HG02759 (cell line): ENCODE measurements around the gene SCUBE3.

Experiments
- ATAC-seq: cut with Tn5 transposase; IDR thresholded peaks from one replicate; pipeline ENCODE4 v1.9.1; 2021; ENCODE audit warnings: mild to moderate bottlenecking, moderate library complexity; ENCODE audit not compliant: unreplicated experiment

SCUBE3 gene

GRCh38 chr6:35264550-35265274 lies 51.0 kb downstream of the SCUBE3 start:
- ATAC-seq = no peak

- no peak for ATAC-seq
These were observed 51.8 kb downstream of the SCUBE3 start for GRCh38 chr6:35265523-35265922.

- ATAC-seq = no peak
These were observed 53.7 kb downstream of the SCUBE3 start for GRCh38 chr6:35267446-35267845.

- ATAC-seq = no peak
These were observed 54.1 kb downstream of the SCUBE3 start for GRCh38 chr6:35267897-35268296.

GRCh38 chr6:35272005-35272404 lies 58.2 kb downstream of the SCUBE3 start:
- ATAC-seq = no peak

- no peak for ATAC-seq
These were observed 60.2 kb downstream of the SCUBE3 start for GRCh38 chr6:35273822-35274559.

GRCh38 chr6:35275744-35276260 lies 62.0 kb downstream of the SCUBE3 start:
- ATAC-seq = no peak

- ATAC-seq = no peak
These were observed 65.0 kb downstream of the SCUBE3 start for GRCh38 chr6:35278708-35279107.

- no peak for ATAC-seq
These were observed 67.1 kb downstream of the SCUBE3 start for GRCh38 chr6:35280903-35281302.

- ATAC-seq = no peak
These were observed 68.7 kb downstream of the SCUBE3 start for GRCh38 chr6:35282472-35282871.

GRCh38 chr6:35283361-35283760 lies 69.6 kb downstream of the SCUBE3 start:
- no peak for ATAC-seq

GRCh38 chr6:35287671-35288396 lies 74.1 kb downstream of the SCUBE3 start:
- no peak for ATAC-seq

- no peak for ATAC-seq
These were observed 75.1 kb downstream of the SCUBE3 start for GRCh38 chr6:35288834-35289233.

GRCh38 chr6:35291491-35291890 lies 77.7 kb downstream of the SCUBE3 start:
- no peak for ATAC-seq

GRCh38 chr6:35292494-35292893 lies 78.7 kb downstream of the SCUBE3 start:
- ATAC-seq = no peak

GRCh38 chr6:35293681-35294080 lies 79.9 kb downstream of the SCUBE3 start:
- ATAC-seq = no peak

GRCh38 chr6:35294308-35294945 lies 80.7 kb downstream of the SCUBE3 start:
- ATAC-seq = no peak

GRCh38 chr6:35295036-35295435 lies 81.3 kb downstream of the SCUBE3 start:
- ATAC-seq = no peak

GRCh38 chr6:35295521-35296315 lies 82.0 kb downstream of the SCUBE3 start:
- no peak for ATAC-seq

- ATAC-seq = no peak
These were observed 83.3 kb downstream of the SCUBE3 start for GRCh38 chr6:35296931-35297600.
